K562 (cell line): ENCODE data around the gene ACSF2. TPM values are rescaled to one million over a fixed set of nuclear protein-coding genes. Genes with fewer than 3 reads are reported as not detected.
A peak's percentile ranks its signal among the peaks of the same experiment; 100 is the strongest.
"Not testable (repeated sequence)": the region's sequence is repeated elsewhere in the genome, so short reads cannot be mapped to it uniquely, and the experiment has no call there.

Experiments
- ATAC-seq: fragments of 200-7000 bp; cut with Tn5 transposase; 3 replicates; pipeline ENCODE4 v1.9.1; 2020; ENCODE audit warnings: moderate library complexity
- BruUV-seq: library from RNA; stranded (reverse); fragments of 400-500 nt; replicated peaks from 2 replicates; lab custom pipeline; 2021; lab: Mats Ljungman, UMichigan
- CTCF ChIA-PET: fragments of 300-600 bp; formaldehyde crosslinking; extraction: SDS; loops from one replicate; lab custom pipeline; 2021; ENCODE audit warnings: low intra/inter-chr PET ratio; lab: Yijun Ruan, JAX
- POLR2A ChIA-PET: fragments of 300-600, 350-650 bp; sonication (Branson Sonifier 250); formaldehyde crosslinking; extraction: SDS; loops from one replicate; lab custom pipeline; 2021; ENCODE audit warnings: antibody characterized with exemption, inconsistent platforms; lab: Yijun Ruan, JAX
- DNase-seq, 4 experiments: peaks; one replicate each; pipeline versions ENCODE4 v3.0.0 to v3.0.0-alpha.2; 2011 to 2018; ENCODE audit warnings: low spot score in 3 of 4, mixed read lengths in 3 of 4; ENCODE audit errors: extremely low read depth in 1 of 4
- FAIRE-seq: peaks from 2 replicates; lab custom pipeline; 2011; peaks lifted over from hg19 to GRCh38; lab: Jason Lieb, UNC
- H2AFZ ChIP-seq: 2 replicates; pipeline ENCODE4 v1.6.0; 2011; ENCODE audit warnings: low read depth, low read length, control low read depth, inconsistent platforms
- H3K27ac ChIP-seq: fragments of 200-600 bp; 3 replicates; pipeline ENCODE4 v1.8.0; 2011; ENCODE audit warnings: low read depth, mild to moderate bottlenecking, control low read depth, inconsistent platforms, low read length, moderate library complexity, mixed read lengths; ENCODE audit errors: extremely low read depth
- H3K27me3 ChIP-seq, 2 experiments: fragments of 300-600 bp in 1 of 2; 2 replicates in 1 of 2; 3 replicates in 1 of 2; pipeline versions ENCODE4 v1.6.0 to v1.8.0; 2011; ENCODE audit warnings: inconsistent platforms in 2 of 2, low read length in 2 of 2, mild to moderate bottlenecking in 1 of 2, mixed read lengths in 1 of 2, moderate library complexity in 1 of 2; ENCODE audit not compliant: control insufficient read depth in 2 of 2, insufficient read depth in 2 of 2
- H3K36me3 ChIP-seq: fragments of 300-600 bp; 3 replicates; pipeline ENCODE4 v1.8.0; 2011; ENCODE audit warnings: mild to moderate bottlenecking, low read length, inconsistent platforms; ENCODE audit not compliant: control insufficient read depth, insufficient read depth
- H3K4me1 ChIP-seq, 2 experiments: fragments of 200-600 bp in 1 of 2; replicated peaks in 1 of 2; 2 replicates in 1 of 2; 3 replicates in 1 of 2; pipeline versions ENCODE4 v1.5.1 to v1.8.0; 2011; ENCODE audit warnings: inconsistent platforms in 2 of 2, low read length in 2 of 2, mild to moderate bottlenecking in 1 of 2, mixed read lengths in 1 of 2, moderate library complexity in 1 of 2; ENCODE audit not compliant: control insufficient read depth in 2 of 2, insufficient read depth in 2 of 2
- H3K4me2 ChIP-seq: 2 replicates; pipeline ENCODE4 v1.6.1; 2011; ENCODE audit warnings: low read length, control low read depth, inconsistent platforms, mixed read lengths; ENCODE audit not compliant: insufficient read depth
- H3K4me3 ChIP-seq: fragments of 200-600 bp; sonication (generic), shearing (Covaris generic); 2 replicates; pipeline ENCODE4 v1.5.1; 2016; ENCODE audit warnings: control low read depth, inconsistent platforms
- H3K79me2 ChIP-seq: fragments of 200-600 bp; 3 replicates; pipeline ENCODE4 v1.8.0; 2011; ENCODE audit warnings: low read length, inconsistent platforms; ENCODE audit not compliant: control insufficient read depth, insufficient read depth
- H3K9ac ChIP-seq, 2 experiments: 2 replicates each; pipeline versions ENCODE4 v1.6.0 to v1.6.1; 2011; ENCODE audit warnings: low read depth in 2 of 2, low read length in 2 of 2, control low read depth in 1 of 2, inconsistent platforms in 1 of 2, mild to moderate bottlenecking in 1 of 2, mixed read lengths in 1 of 2; ENCODE audit not compliant: insufficient read depth in 1 of 2
- H3K9me1 ChIP-seq: one replicate; pipeline ENCODE4 v1.6.0; 2011; ENCODE audit warnings: inconsistent platforms, mild to moderate bottlenecking, low read length, moderate library complexity; ENCODE audit not compliant: control insufficient read depth, insufficient read depth
- H3K9me3 ChIP-seq: replicated peaks from 2 replicates; pipeline ENCODE4 v1.5.1; 2011; ENCODE audit warnings: low read depth, low read length, inconsistent platforms; ENCODE audit not compliant: control insufficient read depth, insufficient read depth
- H4K20me1 ChIP-seq: replicated peaks from 2 replicates; pipeline ENCODE4 v1.6.1; 2011; ENCODE audit warnings: low read length, inconsistent platforms, mixed read lengths; ENCODE audit not compliant: control insufficient read depth, insufficient read depth
- C11orf30 ChIP-seq: fragments of 450-650 bp; IDR thresholded peaks from 2 replicates; pipeline ENCODE4 v1.6.1; 2016; ENCODE audit warnings: low read depth, mild to moderate bottlenecking
- HNRNPK ChIP-seq: fragments of 200-400 bp; formaldehyde crosslinking; IDR thresholded peaks from one replicate; pipeline ENCODE4 v1.6.1; 2018; ENCODE audit warnings: mild to moderate bottlenecking, low read depth, low read length; ENCODE audit not compliant: poor library complexity, severe bottlenecking
- MAFF ChIP-seq: IDR thresholded peaks from 2 replicates; pipeline ENCODE4 v1.6.1; 2012; ENCODE audit warnings: low read length, improper control_type of control experiment
- MAFG ChIP-seq: fragments of 450-650 bp; conservative IDR thresholded peaks from 2 replicates; pipeline ENCODE4 v1.6.1; 2016; ENCODE audit warnings: missing genetic modification characterization, missing compliant biosample characterization
- MAFK ChIP-seq: IDR thresholded peaks from 2 replicates; pipeline ENCODE4 v1.6.1; 2011; ENCODE audit warnings: low read length, improper control_type of control experiment
- MYNN ChIP-seq, 2 experiments: sonication (generic); formaldehyde crosslinking in 1 of 2; IDR thresholded peaks; 2 replicates each; pipeline versions ENCODE4 v1.5.0 to v1.6.1; 2016 to 2020; ENCODE audit warnings: antibody characterized with exemption in 1 of 2, missing genetic modification reagents in 1 of 2
- NFE2 ChIP-seq: IDR thresholded peaks from 2 replicates; pipeline ENCODE4 v1.6.1; 2014; ENCODE audit warnings: antibody characterized with exemption, low read depth
- NKRF ChIP-seq: fragments of 450-650 bp; IDR thresholded peaks from 2 replicates; pipeline ENCODE4 v1.6.1; 2016; ENCODE audit warnings: borderline replicate concordance
- RBM14 ChIP-seq: fragments of 200-400 bp; formaldehyde crosslinking; IDR thresholded peaks from 2 replicates; pipeline ENCODE4 v1.6.1; 2018; ENCODE audit warnings: low read depth, mild to moderate bottlenecking, low read length, moderate library complexity, borderline replicate concordance; ENCODE audit not compliant: insufficient read depth
- SAP30 ChIP-seq: fragments of 200-600 bp; sonication (generic); IDR thresholded peaks from 2 replicates; pipeline ENCODE4 v1.6.1; 2012; ENCODE audit warnings: borderline replicate concordance, low read depth, mild to moderate bottlenecking, moderate library complexity, low read length, control low read depth, inconsistent platforms; ENCODE audit not compliant: insufficient read depth, poor library complexity, severe bottlenecking
- SMAD4 ChIP-seq: fragments of 250-450 bp; sonication (Bioruptor Pico); conservative IDR thresholded peaks from 2 replicates; pipeline ENCODE4 v1.8.0; 2021; ENCODE audit warnings: inconsistent platforms, mild to moderate bottlenecking, moderate library complexity
- STAT5B ChIP-seq: fragments of 250-450 bp; sonication (Bioruptor Pico); IDR thresholded peaks from 2 replicates; pipeline ENCODE4 v1.8.0; 2021; ENCODE audit warnings: mild to moderate bottlenecking, inconsistent platforms
- ZNF24 ChIP-seq: fragments of 450-650 bp; IDR thresholded peaks from 2 replicates; pipeline ENCODE4 v1.6.1; 2016
- ZNF316 ChIP-seq: fragments of 450-650 bp; IDR thresholded peaks from 2 replicates; pipeline ENCODE4 v1.6.1; 2016
- WGBS: fragments of 100-300 bp; shearing (Covaris generic); methylation state at CpG from one replicate; pipeline ENCODE4 v1.1.6; 2016; ENCODE audit warnings: low coverage, mixed read lengths; ENCODE audit not compliant: insufficient coverage; ENCODE audit errors: missing lambda C conversion rate; 5-methylcytosine and 5-hydroxymethylcytosine counted together
- in situ Hi-C: fragments of 300-500 bp; cut with MboI; formaldehyde crosslinking; loops from 4 replicates; pipeline ENCODE4 v1.15.0; 2018; ENCODE audit warnings: inconsistent platforms, mixed read lengths
- intact Hi-C: fragments of 100-400 bp; cut with micrococcal nuclease; formaldehyde crosslinking; loops from 2 replicates; pipeline ENCODE4 v1.14.2; 2022
- polyA plus RNA-seq, 8 experiments: library from polyadenylated mRNA; depleted of rRNA in 4 of 8; stranded (reverse) in 5 of 8; unstranded in 3 of 8; fragments of >200 nt; fragmentation: Nextera tagmentation in 2 of 8; fragmentation: Illumina TruSeq in 1 of 8; extraction: Ambion mirVana in 2 of 8; extraction: Trizol in 1 of 8; gene quantifications; 2 replicates each; pipeline versions ENCODE4 v1.2.1 to v1.2.3, GENCODE V29; 2011 to 2014; ENCODE audit warnings: inconsistent platforms in 1 of 8, missing spikeins in 1 of 8
- total RNA-seq, 7 experiments: library from RNA; depleted of rRNA in 6 of 7; stranded (reverse); fragments of >200 nt in 6 of 7; fragmentation: Illumina TruSeq in 2 of 7; extraction: Trizol in 2 of 7; gene quantifications; 2 replicates each; pipeline versions ENCODE4 v1.2.1 to v1.2.3, GENCODE V29; 2011 to 2021; ENCODE audit warnings: low replicate concordance in 1 of 7

The ACSF2 gene
- total and polyA plus RNA-seq, 9 of the 15 experiments (the other 6 are each of a cell fraction or from before 2014, with no cell fraction given): 0.89 to 6.1 (median 3.5) TPM

GRCh38 chr17:50405351-50405750 is 20.7 kb upstream of the ACSF2 start:
- intact Hi-C loops, H3K4me2 ChIP-seq, H3K9me3 ChIP-seq, BruUV-seq, H3K79me2 ChIP-seq, ATAC-seq, in situ Hi-C loops, H3K4me3 ChIP-seq, H4K20me1 ChIP-seq, H3K27me3 ChIP-seq, DNase-seq, FAIRE-seq, H3K27ac ChIP-seq, CTCF ChIA-PET, H3K9ac ChIP-seq, H3K4me1 ChIP-seq, H3K36me3 ChIP-seq, H3K9me1 ChIP-seq, H2AFZ ChIP-seq: not testable (repeated sequence)
- TF ChIP-seq C11orf30: peak; percentile 81
- peak; percentile 75 for TF ChIP-seq MAFG (tag)
- TF ChIP-seq MAFK: peak; percentile 33; the same call in 1 of the 2 replicates
- TF ChIP-seq ZNF316: peak; percentile 89
- TF ChIP-seq MAFF: peak; percentile 56
- POLR2A ChIA-PET: interaction anchor here (0.8 to 3.8 kb wide), 3 partner anchors 9 to 232 kb away, joined by 3 to 19 read pairs (median 3); partner anchors contain the start of genes CACNA1G and LRRC59
- 14% methylated on average over 4 of the region's 4 CpGs for WGBS

GRCh38 chr17:50406578-50406977 is 19.4 kb upstream of the ACSF2 start:
- WGBS: 5% methylated on average over 5 of the region's 5 CpGs

More at GRCh38 chr17:50406578-50406977, 19.4 kb upstream of the ACSF2 start:
- no peak overlapping the region for H3K27ac ChIP-seq
- no TSS peak for BruUV-seq
- no peaks in the 10 kb centered on the region for H3K9me3 ChIP-seq
- no peak for DNase-seq
- no peak overlapping the region for H2AFZ ChIP-seq
- no peak overlapping the region for H3K4me3 ChIP-seq
- TF ChIP-seq NKRF: no peak
- TF ChIP-seq NFE2: no peak
- TF ChIP-seq SMAD4 (CRISPR knock-in tag): no peak
- TF ChIP-seq STAT5B (CRISPR knock-in tag): no peak
- no peak for TF ChIP-seq RBM14
- TF ChIP-seq ZNF24: no peak
- no peak for TF ChIP-seq SAP30
- TF ChIP-seq HNRNPK: no peak
- no peak for TF ChIP-seq MYNN (IDR thresholded peaks at IDR 0.05)
- TF ChIP-seq MYNN (CRISPR knock-in tag; IDR thresholded peaks at IDR 0.05): no peak
- POLR2A ChIA-PET: interaction anchor here (0.8 to 3.8 kb wide), 5 partner anchors 10 to 231 kb away, joined by 3 to 19 read pairs (median 3); partner anchors contain the start of gene LRRC59
- no peak for ATAC-seq
- no peaks in the 10 kb centered on the region; a peak in 1 of 5 replicates for H3K27me3 ChIP-seq
- no peaks in the 10 kb centered on the region for H3K79me2 ChIP-seq
- H3K9me1 ChIP-seq: no peaks in the 10 kb centered on the region
- no peak for FAIRE-seq
- H3K4me1 ChIP-seq: peaks cover 0 to 4% of the 10 kb centered on the region in 2 experiments; a peak in 2 of 5 replicates
- no peak overlapping the region; a peak in 1 of 4 replicates for H3K9ac ChIP-seq
- no peaks in the 10 kb centered on the region for H3K36me3 ChIP-seq
- no peaks in the 10 kb centered on the region for H4K20me1 ChIP-seq
- in situ Hi-C loops: no loop called here
- H3K4me2 ChIP-seq: no peak overlapping the region
- intact Hi-C loops: no loop called here
- CTCF ChIA-PET: no interaction called here
